Skin epidermis (tissue), 12 donors: Measurements from ENCODE around the gene CTDSP2.
"Not testable (repeated sequence)": the region's sequence is repeated elsewhere in the genome, so short reads cannot be mapped to it uniquely, and the experiment has no call there.

Source experiments
- H3K27ac ChIP-seq, 21 experiments: fragments of 200-600 bp; sonication (generic) in 11 of 21; one replicate each; pipeline ENCODE4 v1.5.0; 2020; ENCODE audit warnings: mild to moderate bottlenecking in 3 of 21, inconsistent platforms in 2 of 21, moderate library complexity in 2 of 21
- H3K4me3 ChIP-seq, 7 experiments: fragments of 200-600 bp; sonication (generic) in 2 of 7; one replicate each; pipeline ENCODE4 v1.5.0; 2020; ENCODE audit warnings: inconsistent platforms in 2 of 7, mild to moderate bottlenecking in 2 of 7, moderate library complexity in 1 of 7

Gene CTDSP2

GRCh38 chr12:57775044-57775443 is 71.5 kb downstream of the CTDSP2 start:
- Histone ChIP-seq H3K4me3 (no peak overlapping the region), H3K27ac (no peak overlapping the region)

GRCh38 chr12:57774634-57775033 is 71.9 kb downstream of the CTDSP2 start:
- not testable (repeated sequence) for H3K4me3 ChIP-seq

DNA sequence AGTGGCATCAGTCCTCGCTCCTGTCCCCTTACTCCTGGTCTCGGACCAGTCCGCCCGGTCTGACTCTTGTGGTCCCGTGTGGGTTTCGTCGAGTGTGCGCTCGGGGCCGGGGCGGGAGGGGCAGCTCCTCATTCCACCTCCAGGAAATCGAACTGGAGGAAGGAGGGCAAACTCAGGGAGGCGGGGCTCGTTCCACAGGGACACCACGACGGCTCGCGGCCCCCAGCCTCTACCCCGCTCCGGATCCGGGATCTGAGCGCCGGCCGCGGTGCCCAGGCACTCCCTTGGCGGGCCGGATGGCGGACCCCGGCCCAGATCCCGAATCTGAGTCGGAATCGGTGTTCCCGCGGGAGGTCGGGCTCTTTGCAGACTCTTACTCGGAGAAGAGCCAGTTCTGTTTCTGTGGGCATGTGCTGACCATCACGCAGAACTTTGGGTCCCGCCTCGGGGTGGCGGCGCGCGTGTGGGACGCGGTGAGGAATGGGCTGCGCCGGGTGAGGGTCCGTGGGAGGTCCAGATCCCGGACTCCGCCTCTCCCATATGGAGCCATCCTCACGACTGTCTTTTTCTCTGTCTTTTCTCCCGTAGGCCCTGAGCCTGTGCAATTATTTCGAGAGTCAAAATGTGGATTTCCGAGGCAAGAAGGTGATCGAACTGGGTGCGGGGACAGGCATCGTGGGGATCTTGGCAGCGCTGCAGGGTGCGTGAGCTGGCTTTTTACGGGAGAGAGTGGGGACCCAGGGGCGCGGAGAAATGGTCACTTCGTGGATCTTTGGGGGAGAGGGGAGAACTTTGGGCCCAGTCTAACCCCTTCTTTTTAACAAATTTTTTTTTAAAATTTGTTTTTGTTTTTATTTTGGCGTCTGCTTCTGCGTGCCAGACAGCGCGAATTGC is 73.9 kb downstream of the CTDSP2 start, which contains the start of gene EEF1AKMT3:
Gene EEF1AKMT3, plus strand, starts transcription at position 186 of the 894 bp plus-strand sequence. Its CDS starts 111 bp downstream, at position 297.
- Histone ChIP-seq H3K27ac (peak within 1 kb of the TSS; percentile 38 to 93 (median 89)), H3K4me3 (peak within 1 kb of the TSS; percentile 45 to 93 (median 74))

More at GRCh38 chr12:57774634-57775033, 71.9 kb downstream of the CTDSP2 start:
- H3K27ac ChIP-seq, result not testable (repeated sequence)

DNA sequence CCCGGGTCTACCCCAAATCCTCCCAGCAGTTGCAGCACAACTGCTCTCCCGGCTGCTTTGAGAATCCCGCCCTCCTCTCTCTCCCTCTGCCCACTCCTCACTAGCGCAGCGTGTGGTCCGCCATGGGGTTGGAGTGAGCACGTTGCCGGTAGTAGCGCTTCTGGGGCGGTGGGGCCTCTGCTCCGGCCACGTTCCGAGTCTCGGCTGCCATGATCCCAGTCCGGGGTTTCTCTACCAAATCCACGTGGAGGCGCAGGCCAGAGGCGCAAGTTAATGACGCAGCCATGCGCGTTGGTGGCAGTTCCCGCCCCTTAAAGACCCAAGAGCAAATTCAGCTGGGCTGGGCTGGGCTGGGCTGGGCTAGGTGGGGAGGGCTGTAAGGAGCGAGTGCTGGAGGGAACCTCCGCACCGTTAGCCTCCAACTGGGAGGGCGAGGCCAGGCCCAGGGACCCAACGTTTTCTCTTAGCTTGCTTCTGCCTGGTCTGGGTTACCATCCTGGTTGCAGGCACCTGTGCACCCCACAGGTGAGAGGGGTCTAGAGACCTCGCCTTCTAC is 74.6 kb downstream of the CTDSP2 start, which contains the start of gene METTL1:
Gene METTL1, minus strand, starts transcription at position 233 of the 556 bp plus-strand sequence. Its CDS starts 22 bp downstream, at position 211.
- H3K27ac ChIP-seq, result peak within 1 kb of the TSS; percentile 38 to 93 (median 89)
- peak within 1 kb of the TSS; percentile 45 to 93 (median 74) for H3K4me3 ChIP-seq

DNA sequence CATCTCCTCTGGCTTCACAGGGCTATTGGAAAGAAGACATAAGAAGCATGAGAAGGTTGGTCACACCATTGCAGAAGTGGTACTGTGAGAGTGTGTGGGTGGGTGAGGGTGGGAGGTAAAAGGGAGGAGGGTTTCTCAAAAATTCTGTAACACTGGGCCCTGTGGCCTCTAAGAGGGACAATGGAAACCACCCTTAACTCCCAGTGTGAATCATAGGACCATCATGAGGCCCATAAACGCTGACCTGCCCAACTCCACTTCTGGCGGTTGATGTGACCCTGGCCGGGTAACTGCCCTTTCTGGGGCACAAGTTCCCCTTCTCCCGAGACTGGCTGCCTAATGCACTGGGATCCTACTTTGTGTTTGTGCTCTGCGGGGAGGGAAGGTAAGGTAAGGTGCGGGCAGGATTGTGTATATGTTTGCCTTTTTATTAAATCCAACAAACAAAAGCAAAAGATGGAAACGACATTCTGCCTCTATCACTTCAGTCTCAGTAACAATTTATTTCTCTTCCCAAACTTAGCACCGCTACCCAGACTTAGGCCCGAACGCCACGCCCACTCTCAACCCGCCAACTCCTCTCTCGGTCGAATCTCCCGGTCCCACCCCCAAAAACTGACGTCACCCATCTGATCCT is 75.2 kb downstream of the CTDSP2 start:
- H3K27ac ChIP-seq, result peak overlapping the region in 20 of 21 experiments; percentile 62 to 93 (median 89)
- peak overlapping the region; percentile 45 to 93 (median 74) for H3K4me3 ChIP-seq

DNA sequence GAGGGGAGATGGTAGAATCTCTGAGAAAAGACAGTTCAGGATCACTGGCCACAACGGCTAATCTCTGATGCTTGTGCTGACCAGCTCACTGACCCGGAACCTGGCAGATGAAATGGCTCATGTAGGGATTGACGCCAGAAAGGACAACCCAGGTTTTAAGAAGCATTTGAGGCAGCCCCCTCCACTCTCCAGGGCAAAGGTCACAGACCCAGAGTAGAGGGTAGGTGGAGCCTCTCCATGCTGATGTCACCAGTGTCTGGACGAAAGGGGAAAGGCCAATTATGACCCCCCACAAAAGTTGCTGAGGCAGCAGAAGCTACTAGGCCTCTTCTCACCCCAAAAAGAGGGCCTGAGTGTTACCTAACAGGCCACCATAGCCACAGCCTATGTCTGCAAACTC is 75.8 kb downstream of the CTDSP2 start:
- Histone ChIP-seq H3K27ac (peak overlapping the region in 5 of 21 experiments; percentile 24 to 93 (median 87)), H3K4me3 (peak overlapping the region in 2 of 7 experiments; percentile 63 to 74)
